HEK293 (cell line): Measurements from ENCODE around the gene LTBP1.

Experiments used
- BCL11A ChIP-seq: fragments of 450-650 bp; formaldehyde crosslinking; IDR thresholded peaks from 2 replicates; pipeline ENCODE4 v1.5.1; 2016; ENCODE audit warnings: low read depth, missing biosample characterization, missing genetic modification characterization
- BCL11B ChIP-seq: fragments of 450-650 bp; formaldehyde crosslinking; IDR thresholded peaks from 2 replicates; pipeline ENCODE4 v1.5.1; 2016; ENCODE audit warnings: low read depth, missing biosample characterization, missing genetic modification characterization
- CTCF ChIP-seq: fragments of 450-650 bp; formaldehyde crosslinking; IDR thresholded peaks from 2 replicates; pipeline ENCODE4 v1.5.1; 2016; ENCODE audit warnings: missing biosample characterization, missing genetic modification characterization
- KLF9 ChIP-seq: fragments of 450-650 bp; formaldehyde crosslinking; IDR thresholded peaks from 2 replicates; pipeline ENCODE4 v1.5.1; 2016; ENCODE audit warnings: missing biosample characterization, missing genetic modification characterization, low read depth
- REPIN1 ChIP-seq: fragments of 450-650 bp; formaldehyde crosslinking; IDR thresholded peaks from 2 replicates; pipeline ENCODE4 v1.5.1; 2017; ENCODE audit warnings: missing biosample characterization, missing genetic modification characterization, low read depth
- YY1 ChIP-seq: fragments of 450-650 bp; formaldehyde crosslinking; IDR thresholded peaks from 2 replicates; pipeline ENCODE4 v1.5.1; 2018; ENCODE audit warnings: missing biosample characterization, missing genetic modification characterization
- ZFHX2 ChIP-seq: fragments of 450-650 bp; formaldehyde crosslinking; conservative IDR thresholded peaks from 2 replicates; pipeline ENCODE4 v1.5.1; 2016; ENCODE audit warnings: missing biosample characterization, missing genetic modification characterization
- ZNF239 ChIP-seq: fragments of 450-650 bp; formaldehyde crosslinking; IDR thresholded peaks from 2 replicates; pipeline ENCODE4 v1.5.1; 2016; ENCODE audit warnings: missing biosample characterization, missing genetic modification characterization
- ZNF610 ChIP-seq: fragments of 450-650 bp; formaldehyde crosslinking; IDR thresholded peaks from 2 replicates; pipeline ENCODE4 v1.5.1; 2016; ENCODE audit warnings: missing biosample characterization, missing genetic modification characterization, borderline replicate concordance
- ZNF629 ChIP-seq: fragments of 450-650 bp; formaldehyde crosslinking; IDR thresholded peaks from 2 replicates; pipeline ENCODE4 v1.5.1; 2017; ENCODE audit warnings: missing biosample characterization, missing genetic modification characterization
- ZSCAN4 ChIP-seq: fragments of 450-650 bp; formaldehyde crosslinking; IDR thresholded peaks from 2 replicates; pipeline ENCODE4 v1.5.1; 2017; ENCODE audit warnings: missing biosample characterization, missing genetic modification characterization

GRCh38 chr2:33351781-33352180, 405.0 kb downstream of the LTBP1 start:
- no peak for TF ChIP-seq KLF9 (tag by site-specific recombination)
- TF ChIP-seq BCL11A (tag by site-specific recombination): no peak
- no peak for TF ChIP-seq BCL11B (tag by site-specific recombination)
- TF ChIP-seq CTCF (tag by site-specific recombination): no peak
- no peak for TF ChIP-seq REPIN1 (tag by site-specific recombination)
- TF ChIP-seq ZNF629 (tag by site-specific recombination): no peak
- TF ChIP-seq ZFHX2 (tag by site-specific recombination): no peak
- no peak for TF ChIP-seq YY1 (tag by site-specific recombination)
- no peak for TF ChIP-seq ZSCAN4 (tag by site-specific recombination)
- no peak for TF ChIP-seq ZNF610 (tag by site-specific recombination)
- no peak for TF ChIP-seq ZNF239 (tag by site-specific recombination)
